ENCODE results near the gene SLC16A3. TPM values are rescaled to one million over a fixed set of nuclear protein-coding genes. Genes with fewer than 3 reads are reported as not detected.
A peak's percentile ranks its signal among the peaks of the same experiment; 100 is the strongest.
"Not testable (repeated sequence)": the region's sequence is repeated elsewhere in the genome, so short reads cannot be mapped to it uniquely, and the experiment has no call there.

SLC16A3 gene
- total RNA-seq, 2 donors from 2014 or later, result 167 to 309 TPM

DNA sequence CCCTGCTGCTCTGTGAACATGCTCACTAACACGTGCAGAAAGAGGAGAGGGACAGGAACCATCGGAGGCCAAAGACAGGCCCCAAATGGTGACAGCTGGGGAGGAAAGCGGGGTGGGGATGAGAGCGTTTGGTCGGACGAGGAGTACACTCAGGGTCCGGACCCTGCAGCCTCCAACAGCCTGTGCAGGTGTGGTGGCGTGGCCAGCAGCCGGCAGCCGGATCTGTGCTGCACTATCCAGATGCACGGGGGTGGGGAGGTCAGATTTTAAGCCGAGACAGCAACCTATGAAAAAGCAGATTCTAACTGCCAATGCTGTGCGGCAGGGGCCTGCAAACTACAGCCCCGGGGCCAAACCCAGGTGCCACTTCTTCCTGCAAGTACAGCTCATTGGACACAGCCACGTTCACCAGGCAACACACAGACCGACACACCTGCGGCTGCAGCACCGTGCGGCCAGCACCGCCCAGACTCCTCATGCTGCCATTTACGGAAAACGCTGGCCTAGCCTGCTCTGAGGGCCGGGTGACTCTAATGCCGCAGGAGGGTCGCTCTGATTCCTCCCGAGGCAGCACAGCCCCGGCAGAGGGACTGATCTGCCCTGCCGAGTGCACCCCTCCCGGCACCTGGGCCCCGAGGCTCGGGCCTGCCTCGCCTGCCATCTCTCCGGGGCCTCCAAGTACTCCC, 21.2 kb downstream of the SLC16A3 start:
- H3K9me3 Mint-ChIP-seq, result no peaks in the 10 kb centered on the region
- H3K4me1 Mint-ChIP-seq, result peaks cover 7% of the 10 kb centered on the region
- ATAC-seq (replicated peaks), result no peak
- H3K4me3 Mint-ChIP-seq, result no peak overlapping the region
- H3K36me3 Mint-ChIP-seq (ENCODE audit: low read depth), result peaks cover 81% of the 10 kb centered on the region
- no peak overlapping the region for H3K27ac Mint-ChIP-seq
- no peaks in the 10 kb centered on the region for H3K27me3 Mint-ChIP-seq

DNA sequence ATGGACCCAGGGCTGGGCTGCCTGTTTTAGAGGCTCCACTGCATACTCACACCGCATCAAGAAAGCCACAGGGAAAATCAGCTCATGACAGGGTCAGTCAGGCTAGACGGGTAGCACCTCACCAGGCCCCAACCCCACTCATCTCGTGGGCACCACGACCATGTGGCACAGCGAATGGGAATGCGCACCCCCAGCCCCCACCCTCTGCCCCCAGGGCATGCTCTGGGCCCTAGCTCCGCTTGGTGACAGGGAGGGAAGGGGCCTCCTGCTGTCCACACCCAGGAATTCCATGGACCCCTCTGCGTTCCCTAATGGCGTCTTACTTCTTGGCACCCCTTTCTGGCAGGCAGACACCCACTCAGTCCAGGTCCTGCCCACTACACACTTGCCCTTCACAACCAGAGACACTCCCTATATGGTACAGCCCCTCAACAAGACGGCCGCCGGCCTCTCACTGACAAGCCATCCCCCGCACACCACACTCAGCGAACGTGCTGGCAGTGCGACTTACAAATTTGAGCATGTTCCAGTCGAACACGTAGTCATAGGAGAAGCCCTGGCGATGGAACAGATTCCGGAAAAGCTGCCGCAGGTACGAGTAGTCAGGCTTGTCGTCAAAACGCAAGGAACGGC, 22.1 kb downstream of the SLC16A3 start:
- Mint-ChIP-seq H3K9me3 (no peaks in the 10 kb centered on the region), H3K36me3 (ENCODE audit: low read depth) (peaks cover 81% of the 10 kb centered on the region), H3K4me3 (no peak overlapping the region), H3K27me3 (no peaks in the 10 kb centered on the region), H3K27ac (peak overlapping the region; percentile 38), H3K4me1 (peaks cover 7% of the 10 kb centered on the region)
- no peak for ATAC-seq (replicated peaks)

DNA sequence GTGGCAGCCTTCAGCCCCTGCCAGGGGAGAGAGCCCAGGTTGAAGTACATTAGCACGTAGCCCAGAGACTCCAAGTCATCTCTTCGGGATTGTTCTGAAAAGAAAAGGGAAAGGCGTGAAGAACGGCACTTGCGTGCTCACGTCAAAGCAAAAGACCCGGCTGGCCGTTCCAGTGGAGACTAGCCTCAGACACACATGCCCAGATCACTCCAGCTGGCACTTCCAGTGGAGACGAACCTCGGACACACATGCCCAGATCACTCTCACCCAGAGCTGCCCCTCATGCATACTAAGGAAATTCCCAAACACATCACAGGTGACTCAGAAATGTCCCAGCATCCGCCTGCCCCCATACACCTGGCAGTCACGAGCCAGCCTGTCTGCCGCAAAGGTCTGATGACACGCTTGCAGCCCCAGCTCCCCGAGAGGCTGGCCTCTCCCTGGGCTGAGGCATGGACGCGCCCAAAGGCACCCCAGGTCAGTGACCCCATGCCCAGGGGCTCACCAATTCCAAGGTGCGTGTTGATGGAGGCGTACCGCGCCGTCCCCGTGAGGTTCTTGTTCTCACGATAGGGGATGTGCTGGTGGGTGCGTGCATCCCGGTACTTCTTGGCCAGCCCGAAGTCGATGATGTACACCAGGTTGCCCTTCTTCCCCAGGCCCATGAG, 23.8 kb downstream of the SLC16A3 start:
- ATAC-seq (replicated peaks), result no peak
- H3K27ac Mint-ChIP-seq, result peak overlapping the region; percentile 66
- no peaks in the 10 kb centered on the region for H3K27me3 Mint-ChIP-seq
- H3K4me1 Mint-ChIP-seq, result peaks cover 12% of the 10 kb centered on the region
- H3K9me3 Mint-ChIP-seq, result no peaks in the 10 kb centered on the region
- peaks cover 81% of the 10 kb centered on the region for H3K36me3 Mint-ChIP-seq (ENCODE audit: low read depth)
- H3K4me3 Mint-ChIP-seq, result no peak overlapping the region

DNA sequence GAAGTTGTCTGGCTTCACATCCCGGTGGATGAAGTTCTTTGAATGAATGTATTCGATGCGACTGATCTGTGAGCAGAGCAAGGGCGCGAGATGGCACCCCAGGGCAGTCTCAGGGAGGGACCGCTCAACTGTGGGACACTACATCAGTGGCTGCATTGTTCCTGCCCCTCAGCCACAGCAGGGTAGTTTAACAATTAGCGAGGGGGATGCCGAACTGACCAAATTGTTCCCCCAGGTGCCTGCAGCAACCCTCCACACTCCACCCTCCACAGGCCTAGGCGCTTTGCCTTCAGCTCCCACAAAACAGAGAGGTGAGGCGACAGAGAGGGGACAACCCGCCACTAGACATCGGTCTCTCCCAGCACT, 24.3 kb downstream of the SLC16A3 start:
- ATAC-seq (replicated peaks), result no peak
- H3K27ac Mint-ChIP-seq, result no peak overlapping the region
- H3K4me3 Mint-ChIP-seq, result no peak overlapping the region
- H3K9me3 Mint-ChIP-seq, result no peaks in the 10 kb centered on the region
- H3K27me3 Mint-ChIP-seq, result no peaks in the 10 kb centered on the region
- H3K36me3 Mint-ChIP-seq (ENCODE audit: low read depth), result peaks cover 81% of the 10 kb centered on the region
- H3K4me1 Mint-ChIP-seq, result peaks cover 8% of the 10 kb centered on the region

DNA sequence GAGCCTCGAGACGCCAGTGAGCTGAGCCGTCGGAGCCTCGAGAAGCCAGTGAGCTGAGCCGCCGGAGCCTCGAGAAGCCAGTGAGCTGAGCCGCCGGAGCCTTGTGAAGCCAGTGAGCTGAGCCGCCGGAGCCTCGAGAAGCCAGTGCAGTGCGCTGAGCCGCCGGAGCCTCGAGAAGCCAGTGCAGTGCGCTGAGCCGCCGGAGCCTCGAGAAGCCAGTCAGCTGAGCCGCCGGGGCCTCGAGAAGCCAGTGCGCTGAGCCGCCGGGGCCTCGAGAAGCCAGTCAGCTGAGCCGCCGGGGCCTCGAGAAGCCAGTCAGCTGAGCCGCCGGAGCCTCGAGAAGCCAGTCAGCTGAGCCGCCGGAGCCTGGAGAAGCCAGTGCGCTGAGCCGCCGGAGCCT, 25.3 kb downstream of the SLC16A3 start:
- H3K27me3 Mint-ChIP-seq; H3K4me1 Mint-ChIP-seq; H3K9me3 Mint-ChIP-seq; H3K27ac Mint-ChIP-seq; ATAC-seq (replicated peaks); H3K4me3 Mint-ChIP-seq: not testable (repeated sequence)
- H3K36me3 Mint-ChIP-seq (ENCODE audit: low read depth), result peaks cover 81% of the 10 kb centered on the region

DNA sequence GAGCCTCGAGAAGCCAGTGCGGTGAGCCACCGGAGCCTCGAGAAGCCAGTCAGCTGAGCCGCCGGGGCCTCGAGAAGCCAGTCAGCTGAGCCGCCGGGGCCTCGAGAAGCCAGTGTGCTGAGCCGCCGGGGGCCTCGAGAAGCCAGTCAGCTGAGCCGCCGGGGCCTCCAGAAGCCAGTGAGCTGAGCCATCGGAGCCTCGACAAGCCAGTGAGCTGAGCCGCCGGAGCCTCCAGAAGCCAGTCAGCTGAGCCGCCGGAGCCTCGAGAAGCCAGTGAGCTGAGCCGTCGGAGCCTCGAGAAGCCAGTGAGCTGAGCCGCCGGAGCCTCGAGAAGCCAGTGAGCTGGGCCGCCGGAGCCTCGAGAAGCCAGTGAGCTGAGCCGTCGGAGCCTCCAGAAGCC, 25.9 kb downstream of the SLC16A3 start:
- not testable (repeated sequence) for H3K27me3 Mint-ChIP-seq; H3K9me3 Mint-ChIP-seq; H3K27ac Mint-ChIP-seq; H3K4me3 Mint-ChIP-seq; ATAC-seq (replicated peaks); H3K4me1 Mint-ChIP-seq
- H3K36me3 Mint-ChIP-seq (ENCODE audit: low read depth), result peaks cover 83% of the 10 kb centered on the region

DNA sequence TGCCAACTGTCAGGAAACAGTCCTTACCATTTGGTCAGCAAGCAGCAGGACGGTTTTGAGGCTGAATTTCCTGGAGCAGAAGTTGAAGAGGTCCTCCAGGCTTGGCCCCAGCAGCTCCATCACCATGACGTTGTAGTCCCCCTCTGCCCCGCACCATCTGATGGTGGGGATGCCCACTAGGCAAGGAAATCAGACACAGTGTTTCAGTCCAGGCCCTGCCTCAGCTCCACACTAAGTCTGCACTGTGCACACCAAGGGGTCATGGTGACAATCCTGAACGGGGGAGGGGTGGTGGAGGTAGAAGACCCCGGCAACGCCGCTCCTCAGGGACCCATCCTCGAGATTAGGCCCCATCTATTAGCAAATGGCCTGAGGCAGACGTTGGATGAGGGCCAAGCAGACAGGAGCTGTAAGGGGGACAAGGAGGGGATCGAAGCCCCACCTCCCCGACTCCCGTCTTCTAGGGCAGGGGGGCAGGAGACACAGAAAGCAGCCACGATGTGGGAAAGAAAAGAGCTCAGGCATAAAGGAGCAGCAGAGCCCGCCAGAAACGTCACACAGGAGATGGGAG, 26.6 kb downstream of the SLC16A3 start:
- ATAC-seq (replicated peaks), result no peak
- peak overlapping the region; percentile 16 for H3K27ac Mint-ChIP-seq
- peaks cover 12% of the 10 kb centered on the region for H3K4me1 Mint-ChIP-seq
- H3K9me3 Mint-ChIP-seq, result no peaks in the 10 kb centered on the region
- H3K36me3 Mint-ChIP-seq (ENCODE audit: low read depth), result peaks cover 85% of the 10 kb centered on the region
- no peak overlapping the region for H3K4me3 Mint-ChIP-seq
- no peaks in the 10 kb centered on the region for H3K27me3 Mint-ChIP-seq

DNA sequence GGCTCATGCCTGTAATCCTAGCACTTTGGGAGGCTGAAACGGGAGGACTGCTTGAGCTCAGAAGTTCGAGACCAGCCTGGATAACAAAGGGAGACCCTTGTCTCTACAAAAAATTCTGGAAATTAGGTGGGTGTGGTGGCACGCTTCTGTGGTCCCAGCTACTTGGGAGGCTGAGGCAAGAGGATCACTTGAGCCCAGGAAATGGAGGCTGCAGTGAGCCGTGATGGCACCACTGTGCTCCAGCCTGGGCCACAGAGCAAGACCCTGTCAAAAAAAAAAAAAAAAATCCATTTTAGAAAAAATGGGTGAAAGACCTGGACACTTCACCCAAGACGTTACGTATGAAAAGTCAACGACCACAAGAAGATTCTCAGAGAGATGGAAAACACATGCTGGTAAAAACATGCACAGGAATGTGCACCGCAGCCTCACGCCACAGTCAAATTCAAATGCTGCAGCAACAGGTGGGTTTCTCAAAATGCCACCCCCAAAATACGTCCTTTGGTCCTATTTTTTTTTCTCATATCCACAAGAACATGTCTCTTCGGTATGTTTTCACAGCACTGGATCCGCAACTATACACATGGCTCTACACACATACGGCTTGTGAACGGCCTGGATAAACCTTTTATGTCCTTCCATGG, 27.5 kb downstream of the SLC16A3 start:
- Mint-ChIP-seq H3K9me3 (no peaks in the 10 kb centered on the region), H3K4me3 (no peak overlapping the region), H3K36me3 (ENCODE audit: low read depth) (peaks cover 85% of the 10 kb centered on the region), H3K27ac (peak overlapping the region; percentile 16), H3K4me1 (peaks cover 12% of the 10 kb centered on the region), H3K27me3 (no peaks in the 10 kb centered on the region)
- no peak for ATAC-seq (replicated peaks)

DNA sequence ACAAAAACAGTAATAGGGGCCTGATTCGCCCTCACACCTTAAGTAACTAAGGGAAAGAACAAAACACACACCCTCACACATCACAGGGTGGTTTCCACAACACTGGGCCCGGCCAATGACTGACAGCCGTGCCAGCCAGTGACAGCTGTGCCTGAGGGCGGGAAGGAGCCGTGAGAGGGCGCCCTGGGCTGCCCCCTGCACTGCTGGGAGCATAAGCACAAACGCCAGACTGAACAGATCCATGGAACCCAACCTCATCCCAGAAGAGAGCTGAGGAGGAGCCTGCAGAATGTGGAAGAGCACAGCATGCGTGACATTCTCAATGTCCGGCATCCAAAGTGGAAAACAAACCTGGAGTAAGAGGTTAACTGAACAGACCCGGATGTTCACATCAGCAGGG, 28.6 kb downstream of the SLC16A3 start:
- Mint-ChIP-seq H3K4me3 (peak overlapping the region; percentile 31), H3K4me1 (peaks cover 16% of the 10 kb centered on the region), H3K36me3 (ENCODE audit: low read depth) (peaks cover 85% of the 10 kb centered on the region), H3K9me3 (no peaks in the 10 kb centered on the region), H3K27me3 (no peaks in the 10 kb centered on the region), H3K27ac (peak overlapping the region; percentile 91)
- peak; percentile 99 for ATAC-seq (replicated peaks)

DNA sequence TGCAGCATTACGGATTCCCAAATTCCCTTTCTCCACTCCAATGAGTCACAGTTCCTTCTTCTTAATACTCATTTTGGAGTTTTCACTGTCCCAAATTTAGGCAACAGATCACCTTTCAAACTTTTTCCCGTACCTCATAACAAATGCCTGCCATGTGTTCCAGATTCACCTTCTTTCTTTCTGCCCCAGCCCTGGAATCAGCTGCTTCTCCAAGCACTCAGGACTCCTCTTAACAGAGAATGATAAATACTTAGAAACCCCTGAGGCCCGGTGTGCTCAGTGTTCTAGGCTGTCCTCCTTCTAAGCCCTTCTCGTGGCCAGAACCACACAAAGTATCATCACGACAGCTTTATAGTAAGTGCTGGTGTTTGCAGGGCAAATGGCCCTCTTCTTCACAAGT, 29.7 kb downstream of the SLC16A3 start:
- Mint-ChIP-seq H3K4me3 (no peak overlapping the region), H3K27me3 (no peaks in the 10 kb centered on the region), H3K4me1 (peaks cover 16% of the 10 kb centered on the region), H3K36me3 (ENCODE audit: low read depth) (peaks cover 86% of the 10 kb centered on the region), H3K9me3 (no peaks in the 10 kb centered on the region), H3K27ac (peak overlapping the region; percentile 40)
- no peak for ATAC-seq (replicated peaks)

DNA sequence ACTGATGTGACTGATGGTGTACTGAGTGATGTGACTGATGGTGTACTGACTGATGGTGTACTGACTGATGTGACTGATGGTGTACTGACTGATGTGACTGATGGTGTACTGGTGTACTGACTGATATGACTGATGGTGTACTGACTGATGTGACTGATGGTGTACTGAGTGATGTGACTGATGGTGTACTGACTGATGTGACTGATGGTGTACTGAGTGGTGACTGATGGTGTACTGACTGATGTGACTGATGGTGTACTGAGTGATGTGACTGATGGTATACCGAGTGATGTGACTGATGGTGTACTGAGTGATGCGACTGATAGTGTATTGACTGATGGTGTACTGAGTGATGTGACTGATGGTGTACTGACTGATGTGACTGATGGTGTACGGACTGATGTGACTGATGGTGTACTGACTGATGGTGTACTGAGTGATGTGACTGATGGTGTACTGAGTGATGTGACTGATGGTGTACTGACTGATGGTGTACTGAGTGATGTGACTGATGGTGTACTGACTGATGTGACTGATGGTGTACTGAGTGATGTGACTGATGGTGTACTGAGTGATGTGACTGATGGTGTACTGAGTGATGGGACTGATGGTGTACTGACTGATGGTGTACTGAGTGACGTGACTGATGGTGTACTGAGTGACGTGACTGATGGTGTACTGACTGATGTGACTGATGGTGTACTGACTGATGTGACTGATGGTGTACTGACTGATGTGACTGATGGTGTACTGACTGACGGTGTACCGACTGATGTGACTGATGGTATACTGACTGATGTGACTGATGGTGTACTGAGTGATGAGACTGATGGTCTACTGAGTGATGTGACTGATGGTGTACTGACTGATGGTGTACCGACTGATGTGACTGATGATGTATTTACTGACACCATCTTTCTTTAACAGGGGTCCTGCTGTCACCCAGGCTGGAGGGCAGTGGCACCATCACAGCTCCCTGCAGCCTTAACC, 31.4 kb downstream of the SLC16A3 start:
- Mint-ChIP-seq H3K36me3 (ENCODE audit: low read depth) (peaks cover 100% of the 10 kb centered on the region), H3K27ac (peak overlapping the region; percentile 40), H3K4me1 (peaks cover 16% of the 10 kb centered on the region)
- H3K4me3 Mint-ChIP-seq; ATAC-seq (replicated peaks); H3K9me3 Mint-ChIP-seq; H3K27me3 Mint-ChIP-seq: not testable (repeated sequence)

DNA sequence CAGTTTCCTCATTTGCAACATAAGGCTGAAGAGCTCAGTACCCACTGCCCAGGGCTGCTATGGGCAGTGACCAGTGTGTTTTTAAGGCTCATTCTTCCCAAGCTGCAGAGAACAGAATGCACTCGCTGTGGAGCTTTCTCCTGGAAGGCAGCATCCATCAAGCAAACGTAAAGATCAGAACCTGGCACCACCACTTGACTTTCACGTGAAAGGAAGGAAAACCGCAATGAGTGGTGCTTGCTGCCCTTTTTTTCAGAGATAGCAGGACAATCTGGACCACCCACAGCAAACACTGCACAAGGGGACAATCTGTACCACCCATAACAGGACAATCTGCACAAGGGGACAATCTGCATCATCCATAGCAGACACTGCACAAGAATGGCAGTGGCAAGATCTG, 33.5 kb downstream of the SLC16A3 start:
- H3K4me3 Mint-ChIP-seq, result no peak overlapping the region
- ATAC-seq (replicated peaks), result no peak
- no peaks in the 10 kb centered on the region for H3K27me3 Mint-ChIP-seq
- peaks cover 26% of the 10 kb centered on the region for H3K4me1 Mint-ChIP-seq
- peak overlapping the region; percentile 20 for H3K27ac Mint-ChIP-seq
- H3K36me3 Mint-ChIP-seq (ENCODE audit: low read depth), result peaks cover 100% of the 10 kb centered on the region
- no peaks in the 10 kb centered on the region for H3K9me3 Mint-ChIP-seq

DNA sequence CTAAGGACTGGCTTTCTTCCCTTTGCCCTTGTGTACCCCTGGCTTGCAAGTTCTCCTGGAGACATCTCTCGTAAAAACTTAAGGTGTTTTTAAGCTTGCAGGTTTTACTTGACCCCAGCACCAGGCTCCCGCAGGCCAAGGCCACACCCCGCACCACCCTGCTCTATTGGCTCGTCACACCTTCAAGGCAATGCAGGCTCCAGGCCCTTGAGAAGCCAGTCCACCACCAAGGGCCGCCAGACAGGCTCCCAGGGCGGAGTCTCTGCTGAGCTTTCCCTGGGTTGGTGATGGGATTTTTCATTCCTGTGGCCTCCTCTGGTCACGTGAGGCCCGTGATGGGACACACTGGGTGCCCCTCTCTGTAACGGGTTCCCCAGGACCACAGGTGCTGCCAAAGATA, 34.8 kb downstream of the SLC16A3 start:
- Mint-ChIP-seq H3K36me3 (ENCODE audit: low read depth) (peaks cover 100% of the 10 kb centered on the region), H3K27me3 (no peaks in the 10 kb centered on the region), H3K9me3 (no peaks in the 10 kb centered on the region), H3K4me1 (peaks cover 28% of the 10 kb centered on the region), H3K4me3 (no peak overlapping the region), H3K27ac (no peak overlapping the region)
- no peak for ATAC-seq (replicated peaks)

DNA sequence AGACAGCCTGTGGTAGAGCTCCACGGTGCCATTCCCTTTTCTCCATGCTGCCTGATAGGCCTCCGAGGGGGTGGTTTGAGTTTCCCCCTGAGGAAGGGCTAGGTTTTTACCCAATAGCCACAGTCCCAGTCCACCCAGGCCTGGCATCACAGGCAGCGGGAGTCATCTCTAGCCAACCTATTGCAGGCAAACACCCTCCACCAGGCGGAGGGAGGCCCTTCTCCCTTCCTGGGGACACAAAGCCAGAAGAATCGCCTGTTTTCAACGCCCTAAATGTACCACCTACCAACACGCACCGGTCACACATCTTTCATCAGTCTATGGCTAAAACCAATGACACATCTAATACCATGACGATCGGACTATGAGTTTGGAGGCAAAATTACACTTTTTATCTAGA, 37.3 kb downstream of the SLC16A3 start:
- no peak for ATAC-seq (replicated peaks)
- Mint-ChIP-seq H3K4me1 (peaks cover 37% of the 10 kb centered on the region), H3K9me3 (no peaks in the 10 kb centered on the region), H3K27ac (peak overlapping the region; percentile 82), H3K36me3 (ENCODE audit: low read depth) (peaks cover 100% of the 10 kb centered on the region), H3K27me3 (no peaks in the 10 kb centered on the region), H3K4me3 (peak overlapping the region; percentile 16)

Measured in activated T-helper 17 cell treated with anti-CD3 and anti-CD28 coated beads, Interleukin-2, amount 50 U/mL, for 72 hours (primary cell).